Cerebellar cortex (tissue), 1 donor: ENCODE results near the gene SLC24A3.

Experiments used
- DNase-seq: peaks from one replicate; pipeline ENCODE4 v3.0.0-alpha.2; 2015; ENCODE audit warnings: low spot score

Gene SLC24A3

GRCh38 chr20:19271879-19272651, 59.6 kb downstream of the SLC24A3 start:
- DNase-seq: no peak

- DNase-seq: no peak
Observed at GRCh38 chr20:19272976-19273654, 60.7 kb downstream of the SLC24A3 start.

GRCh38 chr20:19274001-19274400, 61.6 kb downstream of the SLC24A3 start:
- no peak for DNase-seq

GRCh38 chr20:19274412-19275015, 62.1 kb downstream of the SLC24A3 start:
- DNase-seq: no peak

- no peak for DNase-seq
Observed at GRCh38 chr20:19275038-19275629, 62.7 kb downstream of the SLC24A3 start.

GRCh38 chr20:19275630-19276071, 63.2 kb downstream of the SLC24A3 start:
- peak; percentile 17 for DNase-seq

GRCh38 chr20:19277381-19277780, 64.9 kb downstream of the SLC24A3 start:
- no peak for DNase-seq

GRCh38 chr20:19283490-19284025, 71.1 kb downstream of the SLC24A3 start:
- DNase-seq: no peak

GRCh38 chr20:19284400-19285178, 72.1 kb downstream of the SLC24A3 start:
- DNase-seq: no peak

- no peak for DNase-seq
Observed at GRCh38 chr20:19285436-19285835, 73.0 kb downstream of the SLC24A3 start.

- DNase-seq: no peak
Observed at GRCh38 chr20:19288061-19288460, 75.6 kb downstream of the SLC24A3 start.

GRCh38 chr20:19288636-19289035, 76.2 kb downstream of the SLC24A3 start:
- no peak for DNase-seq

GRCh38 chr20:19289451-19289850, 77.0 kb downstream of the SLC24A3 start:
- DNase-seq: no peak

GRCh38 chr20:19291024-19291817, 78.8 kb downstream of the SLC24A3 start:
- DNase-seq: no peak

GRCh38 chr20:19291818-19292132, 79.3 kb downstream of the SLC24A3 start:
- no peak for DNase-seq

- DNase-seq: no peak
Observed at GRCh38 chr20:19292254-19292653, 79.8 kb downstream of the SLC24A3 start.

GRCh38 chr20:19295076-19295475, 82.6 kb downstream of the SLC24A3 start:
- no peak for DNase-seq

- no peak for DNase-seq
Observed at GRCh38 chr20:19298652-19299051, 86.2 kb downstream of the SLC24A3 start.

- DNase-seq: no peak
Observed at GRCh38 chr20:19300395-19300794, 88.0 kb downstream of the SLC24A3 start.

GRCh38 chr20:19301142-19301541, 88.7 kb downstream of the SLC24A3 start:
- no peak for DNase-seq

GRCh38 chr20:19301843-19302242, 89.4 kb downstream of the SLC24A3 start:
- no peak for DNase-seq
